SU-DHL-6 (cell line): ENCODE data around the gene RASSF5.

Experiments used
- H2AFZ ChIP-seq: fragments of 200-600 bp; sonication (generic); 2 replicates; pipeline ENCODE4 v1.6.1; 2014; ENCODE audit warnings: low read depth, mild to moderate bottlenecking, moderate library complexity, mixed read lengths, antibody characterized with exemption, low read length; ENCODE audit not compliant: severe bottlenecking
- H3F3A ChIP-seq: fragments of 200-600 bp; shearing (Covaris generic); 2 replicates; pipeline ENCODE4 v1.6.0; 2016; ENCODE audit warnings: antibody characterized with exemption, mild to moderate bottlenecking; ENCODE audit not compliant: insufficient read depth
- H3K27ac ChIP-seq: fragments of 200-600 bp; sonication (generic); 2 replicates; pipeline ENCODE4 v1.5.1; 2016; ENCODE audit warnings: low read depth, mild to moderate bottlenecking, low read length, moderate library complexity, mixed read lengths
- H3K27me3 ChIP-seq: fragments of 200-600 bp; sonication (generic), shearing (Covaris generic); 2 replicates; pipeline ENCODE4 v1.6.0; 2014; ENCODE audit warnings: mild to moderate bottlenecking, low read length
- H3K36me3 ChIP-seq: fragments of 200-600 bp; sonication (generic); 2 replicates; pipeline ENCODE4 v1.6.1; 2014; ENCODE audit warnings: mild to moderate bottlenecking, low read length, mixed read lengths
- H3K4me2 ChIP-seq: fragments of 300-600, 200-600 bp; shearing (Covaris generic), sonication (generic); 2 replicates; pipeline ENCODE4 v1.6.0; 2014; ENCODE audit warnings: low read length, low read depth, mild to moderate bottlenecking; ENCODE audit not compliant: poor library complexity, severe bottlenecking
- H3K4me3 ChIP-seq: fragments of 200-600 bp; sonication (generic); 2 replicates; pipeline ENCODE4 v1.5.1; 2014; ENCODE audit warnings: antibody characterized with exemption, low read length, mild to moderate bottlenecking, mixed read lengths; ENCODE audit not compliant: insufficient read depth, poor library complexity, severe bottlenecking
- H3K79me2 ChIP-seq: fragments of 200-600 bp; sonication (generic); 2 replicates; pipeline ENCODE4 v1.6.1; 2014; ENCODE audit warnings: mild to moderate bottlenecking, low read length, moderate library complexity; ENCODE audit not compliant: insufficient read depth
- H3K9ac ChIP-seq: fragments of 200-600 bp; sonication (generic); 2 replicates; pipeline ENCODE4 v1.7.0; 2014; ENCODE audit warnings: mild to moderate bottlenecking, low read length
- H3K9me2 ChIP-seq: fragments of 200-600 bp; sonication (generic); replicated peaks from 2 replicates; pipeline ENCODE4 v1.6.1; 2014; ENCODE audit warnings: low read length; ENCODE audit not compliant: insufficient read depth
- H3K9me3 ChIP-seq: fragments of 200-600 bp; sonication (generic); 2 replicates; pipeline ENCODE4 v1.6.1; 2014; ENCODE audit warnings: low read length, mixed read lengths; ENCODE audit not compliant: insufficient read depth
- H4K20me1 ChIP-seq: fragments of 200-600 bp; sonication (generic); 2 replicates; pipeline ENCODE4 v1.6.1; 2014; ENCODE audit warnings: low read depth, mild to moderate bottlenecking, antibody characterized with exemption, low read length, moderate library complexity, mixed read lengths
- EZH2phosphoT487 ChIP-seq: fragments of 200-600 bp; sonication (generic), shearing (Covaris generic); conservative IDR thresholded peaks from 2 replicates; pipeline ENCODE4 v1.6.1; 2018; ENCODE audit warnings: mild to moderate bottlenecking, antibody characterized with exemption, low read length, moderate library complexity, mixed read lengths
- TF ChIP-seq, protein P1 (sequence below): fragments of 200-600 bp; sonication (generic); IDR thresholded peaks from one replicate; pipeline ENCODE4 v1.5.1; 2017; ENCODE audit warnings: antibody characterized with exemption, mild to moderate bottlenecking, low read length, moderate library complexity; ENCODE audit not compliant: insufficient read depth, poor library complexity, severe bottlenecking

The RASSF5 gene

DNA sequence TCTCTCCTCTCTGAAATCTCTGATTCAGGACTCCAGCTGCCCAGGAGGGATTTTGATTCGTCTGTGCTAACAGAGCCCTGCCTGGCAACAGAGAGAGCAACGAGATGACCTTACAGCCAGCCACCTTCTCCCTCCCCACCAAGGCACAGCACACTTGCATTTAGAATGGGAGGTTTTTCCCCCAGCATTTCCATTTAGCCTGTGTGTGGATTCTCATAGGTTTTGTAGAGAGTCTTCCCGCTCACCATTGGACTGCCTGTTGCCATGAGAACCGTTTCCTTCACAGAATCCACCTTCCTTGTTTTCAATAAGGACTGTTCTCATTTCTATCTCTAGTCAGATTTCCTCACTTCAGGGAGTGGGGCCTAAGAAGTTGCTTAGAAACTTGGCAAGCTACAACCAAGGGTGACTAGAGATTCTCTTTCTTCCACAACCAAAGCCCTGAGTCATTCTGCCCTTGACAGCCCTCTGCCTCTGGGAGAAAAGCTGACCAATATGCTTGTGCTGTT, 42.8 kb upstream of the RASSF5 start:
- Histone ChIP-seq H4K20me1 (no peaks in the 10 kb centered on the region), H3F3A (0 out of 2 replicates have a peak, but pooled peaks cover 5% of the 10 kb centered on the region), H3K27ac (no peak overlapping the region), H3K4me3 (no peak overlapping the region), H3K27me3 (no peaks in the 10 kb centered on the region), H3K9ac (no peak overlapping the region), H3K79me2 (no peaks in the 10 kb centered on the region), H2AFZ (no peak overlapping the region), H3K36me3 (peaks cover 3% of the 10 kb centered on the region; the same call in 1 of the 2 replicates), H3K9me3 (no peaks in the 10 kb centered on the region), H3K9me2 (no peaks in the 10 kb centered on the region), H3K4me2 (no peak overlapping the region)
- TF ChIP-seq, protein P1, sequence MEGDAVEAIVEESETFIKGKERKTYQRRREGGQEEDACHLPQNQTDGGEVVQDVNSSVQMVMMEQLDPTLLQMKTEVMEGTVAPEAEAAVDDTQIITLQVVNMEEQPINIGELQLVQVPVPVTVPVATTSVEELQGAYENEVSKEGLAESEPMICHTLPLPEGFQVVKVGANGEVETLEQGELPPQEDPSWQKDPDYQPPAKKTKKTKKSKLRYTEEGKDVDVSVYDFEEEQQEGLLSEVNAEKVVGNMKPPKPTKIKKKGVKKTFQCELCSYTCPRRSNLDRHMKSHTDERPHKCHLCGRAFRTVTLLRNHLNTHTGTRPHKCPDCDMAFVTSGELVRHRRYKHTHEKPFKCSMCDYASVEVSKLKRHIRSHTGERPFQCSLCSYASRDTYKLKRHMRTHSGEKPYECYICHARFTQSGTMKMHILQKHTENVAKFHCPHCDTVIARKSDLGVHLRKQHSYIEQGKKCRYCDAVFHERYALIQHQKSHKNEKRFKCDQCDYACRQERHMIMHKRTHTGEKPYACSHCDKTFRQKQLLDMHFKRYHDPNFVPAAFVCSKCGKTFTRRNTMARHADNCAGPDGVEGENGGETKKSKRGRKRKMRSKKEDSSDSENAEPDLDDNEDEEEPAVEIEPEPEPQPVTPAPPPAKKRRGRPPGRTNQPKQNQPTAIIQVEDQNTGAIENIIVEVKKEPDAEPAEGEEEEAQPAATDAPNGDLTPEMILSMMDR, result no peak
- TF ChIP-seq EZH2phosphoT487, result no peak

DNA sequence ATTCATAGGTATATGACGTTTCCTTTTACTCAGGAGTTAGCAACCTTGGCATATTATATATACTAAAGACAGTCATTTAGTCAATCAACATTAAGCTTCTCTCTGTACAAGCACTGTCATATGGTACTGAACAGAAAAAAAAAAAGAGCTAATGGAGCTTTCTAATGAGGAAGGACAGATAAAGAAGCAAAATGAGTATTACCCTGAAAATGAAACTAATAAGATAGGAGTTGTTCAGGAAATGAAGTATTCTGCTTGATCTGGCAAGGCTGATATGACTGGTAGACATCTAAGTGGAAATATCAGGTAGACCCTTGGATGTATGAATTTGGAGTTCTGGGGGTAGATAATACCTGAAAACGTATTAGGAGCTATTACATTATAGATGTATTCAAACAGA, 41.4 kb upstream of the RASSF5 start:
- no peak overlapping the region for H2AFZ ChIP-seq

GRCh38 chr1:206466840-206467649, 40.3 kb upstream of the RASSF5 start:
- TF ChIP-seq EZH2phosphoT487, result no peak
- TF ChIP-seq, protein P1, result no peak
- H3F3A ChIP-seq, result peaks cover 11% of the 10 kb centered on the region
- no peaks in the 10 kb centered on the region for H3K79me2 ChIP-seq
- no peaks in the 10 kb centered on the region for H3K9me2 ChIP-seq
- no peaks in the 10 kb centered on the region for H4K20me1 ChIP-seq
- H2AFZ ChIP-seq, result peak overlapping the region; percentile 5
- no peak overlapping the region for H3K4me3 ChIP-seq
- H3K9me3 ChIP-seq, result no peaks in the 10 kb centered on the region
- no peak overlapping the region for H3K4me2 ChIP-seq
- H3K27ac ChIP-seq, result no peak overlapping the region
- no peaks in the 10 kb centered on the region for H3K27me3 ChIP-seq
- peaks cover 3% of the 10 kb centered on the region; the same call in 1 of the 2 replicates for H3K36me3 ChIP-seq
- no peak overlapping the region for H3K9ac ChIP-seq

More for the DNA sequence above, 41.4 kb upstream of the RASSF5 start:
- Histone ChIP-seq H3K4me2 (no peak overlapping the region), H3K27me3 (no peaks in the 10 kb centered on the region), H4K20me1 (no peaks in the 10 kb centered on the region), H3K36me3 (peaks cover 3% of the 10 kb centered on the region; the same call in 1 of the 2 replicates), H3K9ac (no peak overlapping the region), H3F3A (peaks cover 8% of the 10 kb centered on the region; the same call in 1 of the 2 replicates), H3K79me2 (no peaks in the 10 kb centered on the region), H3K27ac (no peak overlapping the region), H3K4me3 (no peak overlapping the region), H3K9me3 (no peaks in the 10 kb centered on the region), H3K9me2 (no peaks in the 10 kb centered on the region)
- no peak for TF ChIP-seq EZH2phosphoT487
- TF ChIP-seq, protein P1, result no peak
